A549 (cell line): ENCODE measurements around the gene MYO15A. TPM values are rescaled to one million over a fixed set of nuclear protein-coding genes. Genes with fewer than 3 reads are reported as not detected.

ENCODE experiments used
- ATAC-seq, 2 experiments: fragments of 200-7000 bp in 1 of 2; fragments of >200 bp in 1 of 2; cut with Nextera tagmentation in 1 of 2; cut with Tn5 transposase in 1 of 2; 3 replicates each; pipeline versions ENCODE4 v1.8.0 to v1.9.1; 2018 to 2020; ENCODE audit warnings: mild to moderate bottlenecking in 1 of 2, moderate library complexity in 1 of 2
- CTCF ChIA-PET: fragments of 300-600 bp; sonication (Branson Sonifier 250); formaldehyde crosslinking; extraction: SDS; loops from one replicate; lab custom pipeline; 2021; ENCODE audit warnings: antibody characterized with exemption, inconsistent platforms; lab: Yijun Ruan, JAX
- POLR2A ChIA-PET: fragments of 350-600 bp; formaldehyde crosslinking; extraction: SDS; loops from one replicate; lab custom pipeline; 2021; ENCODE audit warnings: antibody characterized with exemption, inconsistent platforms; lab: Yijun Ruan, JAX
- DNase-seq, 2 experiments: peaks; one replicate each; pipeline versions ENCODE4 v3.0.0 to v3.0.0-alpha.2; 2011 to 2016; ENCODE audit warnings: low read depth in 1 of 2, low spot score in 1 of 2
- FAIRE-seq: peaks from 2 replicates; lab custom pipeline; 2011; peaks lifted over from hg19 to GRCh38; lab: Jason Lieb, UNC
- H3K27ac ChIP-seq, 2 experiments: fragments of >200 bp; sonication (Bioruptor Twin); formaldehyde crosslinking; 3 replicates each; pipeline ENCODE4 v1.5.1; 2016 to 2017
- H3K4me1 ChIP-seq: fragments of >200 bp; sonication (Bioruptor Twin); formaldehyde crosslinking; 3 replicates; pipeline ENCODE4 v1.6.1; 2016
- H3K4me2 ChIP-seq: fragments of >200 bp; sonication (Bioruptor Twin); formaldehyde crosslinking; 3 replicates; pipeline ENCODE4 v1.6.1; 2016
- H3K4me3 ChIP-seq: fragments of >200 bp; sonication (Bioruptor Twin); formaldehyde crosslinking; 3 replicates; pipeline ENCODE4 v1.5.1; 2016
- H3K9me3 ChIP-seq: fragments of >200 bp; sonication (Bioruptor Twin); formaldehyde crosslinking; 3 replicates; pipeline ENCODE4 v1.6.1; 2016
- CBX8 ChIP-seq: fragments of 200-600 bp; sonication (generic); IDR thresholded peaks from 2 replicates; pipeline ENCODE4 v1.6.1; 2016
- CEBPB ChIP-seq, 2 experiments: fragments of >200 bp in 1 of 2; sonication (Bioruptor Twin) in 1 of 2; formaldehyde crosslinking in 1 of 2; IDR thresholded peaks; 2 replicates each; pipeline ENCODE4 v1.6.1; 2012 to 2016
- CHD2 ChIP-seq: fragments of 150-350 bp; IDR thresholded peaks from 2 replicates; pipeline ENCODE4 v1.6.1; 2014; ENCODE audit warnings: low read length; ENCODE audit not compliant: partially characterized antibody
- CHD4 ChIP-seq: fragments of 200-600 bp; sonication (generic); IDR thresholded peaks from 2 replicates; pipeline ENCODE4 v1.6.1; 2016; ENCODE audit warnings: antibody characterized with exemption, mild to moderate bottlenecking, borderline replicate concordance
- E2F6 ChIP-seq: IDR thresholded peaks from 2 replicates; pipeline ENCODE4 v1.6.1; 2012; ENCODE audit warnings: low read depth, borderline replicate concordance
- ELK1 ChIP-seq: fragments of 150-350 bp; IDR thresholded peaks from 2 replicates; pipeline ENCODE4 v1.6.1; 2014; ENCODE audit warnings: low read depth, mild to moderate bottlenecking, low read length
- ESRRA ChIP-seq: fragments of 150-350 bp; IDR thresholded peaks from 2 replicates; pipeline ENCODE4 v1.6.1; 2014; ENCODE audit warnings: mild to moderate bottlenecking, low read length, borderline replicate concordance
- HDAC2 ChIP-seq: fragments of 200-600 bp; sonication (generic); IDR thresholded peaks from 2 replicates; pipeline ENCODE4 v1.6.1; 2016
- HEYL ChIP-seq: fragments of 250-450 bp; sonication (Bioruptor Pico); IDR thresholded peaks from 2 replicates; pipeline ENCODE4 v1.8.0; 2021; ENCODE audit warnings: mild to moderate bottlenecking, moderate library complexity
- HOXB13 ChIP-seq: fragments of 250-450 bp; sonication (Bioruptor Pico); IDR thresholded peaks from 2 replicates; pipeline ENCODE4 v1.5.0; 2020; ENCODE audit warnings: low read depth, mild to moderate bottlenecking, moderate library complexity
- HOXB5 ChIP-seq: fragments of 250-450 bp; sonication (Bioruptor Pico); IDR thresholded peaks from 2 replicates; pipeline ENCODE4 v1.5.0; 2020; ENCODE audit warnings: mild to moderate bottlenecking, moderate library complexity
- JUN ChIP-seq, 2 experiments: fragments of >200 bp; sonication (Bioruptor Twin); formaldehyde crosslinking; IDR thresholded peaks; 2 replicates in 1 of 2; 3 replicates in 1 of 2; pipeline ENCODE4 v1.6.1; 2016 to 2017
- KDM1A ChIP-seq: fragments of 200-600 bp; sonication (generic); IDR thresholded peaks from 2 replicates; pipeline ENCODE4 v1.6.1; 2016; ENCODE audit warnings: low read depth, mild to moderate bottlenecking
- MAZ ChIP-seq: fragments of 150-350 bp; IDR thresholded peaks from 2 replicates; pipeline ENCODE4 v1.6.1; 2014; ENCODE audit warnings: antibody characterized with exemption, low read depth, low read length, borderline replicate concordance
- NR3C1 ChIP-seq: fragments of >200 bp; sonication (Bioruptor Twin); formaldehyde crosslinking; IDR thresholded peaks from 3 replicates; pipeline ENCODE4 v1.6.1; 2017
- PBX3 ChIP-seq: IDR thresholded peaks from 2 replicates; pipeline ENCODE4 v1.6.1; 2012
- SMC3 ChIP-seq: fragments of >200 bp; sonication (Bioruptor Twin); formaldehyde crosslinking; IDR thresholded peaks from 3 replicates; pipeline ENCODE4 v1.6.1; 2018; ENCODE audit warnings: inconsistent platforms
- TFCP2L1 ChIP-seq: fragments of 250-450 bp; sonication (Bioruptor Pico); IDR thresholded peaks from 2 replicates; pipeline ENCODE4 v1.5.0; 2021; ENCODE audit warnings: mild to moderate bottlenecking
- ZFP36 ChIP-seq: fragments of 450-650 bp; IDR thresholded peaks from 2 replicates; pipeline ENCODE4 v1.6.1; 2014; ENCODE audit warnings: borderline replicate concordance; ENCODE audit not compliant: partially characterized antibody
- ZNF302 ChIP-seq: fragments of 250-450 bp; sonication (Bioruptor Pico); IDR thresholded peaks from 2 replicates; pipeline ENCODE4 v1.9.0; 2021; ENCODE audit warnings: inconsistent platforms, mild to moderate bottlenecking, moderate library complexity
- WGBS: methylation state at CpG from one replicate; pipeline ENCODE4 v1.1.6; 2017; ENCODE audit errors: missing lambda C conversion rate; 5-methylcytosine and 5-hydroxymethylcytosine counted together
- polyA plus RNA-seq, 4 experiments: library from polyadenylated mRNA; depleted of rRNA in 3 of 4; stranded (reverse); fragments of >200 nt; fragmentation: RNase III in 1 of 4; extraction: RNeasy Plus Mini Kit Qiagen cat#74134 plus additional on column Dnase treatment in 1 of 4; gene quantifications; 2 replicates in 3 of 4; 3 replicates in 1 of 4; pipeline ENCODE4 v1.2.3, GENCODE V29; 2011 to 2017
- TF ChIP-seq, protein P1 (sequence below): fragments of 200-600 bp; sonication (generic); IDR thresholded peaks from 2 replicates; pipeline ENCODE4 v1.6.1; 2016; ENCODE audit warnings: antibody characterized with exemption, mild to moderate bottlenecking, moderate library complexity

Gene MYO15A
- polyA plus RNA-seq, 2 of the 4 experiments (the other 2 are of a cell fraction), result 0.22 to 0.26 TPM

GRCh38 chr17:18136357-18136756 is 27.8 kb downstream of the MYO15A start:
- no peak for DNase-seq
- Histone ChIP-seq H3K27ac (no peak overlapping the region), H3K4me1 (no peaks in the 10 kb centered on the region), H3K4me2 (no peak overlapping the region), H3K9me3 (no peaks in the 10 kb centered on the region), H3K4me3 (no peak overlapping the region)
- WGBS, result 72% methylated on average over 16 of the region's 19 CpGs
- no peak for ATAC-seq
- POLR2A ChIA-PET, result no interaction called here
- FAIRE-seq, result no peak
- CTCF ChIA-PET, result interaction anchor here (0.6 kb wide), 1 partner anchor 81 kb away, joined by 3 read pairs; no protein-coding TSS in a partner anchor
- TF ChIP-seq KDM1A (no peak), ZNF302 (no peak), NR3C1 (no peak), CBX8 (no peak), CEBPB (IDR thresholded peaks at IDR 0.05) (no peak), HOXB13 (CRISPR knock-in tag) (no peak), JUN (IDR thresholded peaks at IDR 0.05) (no peak), HDAC2 (no peak), MAZ (no peak), CHD4 (no peak), ZFP36 (no peak), CHD2 (no peak), ELK1 (no peak), E2F6 (no peak)
- TF ChIP-seq, protein P1, sequence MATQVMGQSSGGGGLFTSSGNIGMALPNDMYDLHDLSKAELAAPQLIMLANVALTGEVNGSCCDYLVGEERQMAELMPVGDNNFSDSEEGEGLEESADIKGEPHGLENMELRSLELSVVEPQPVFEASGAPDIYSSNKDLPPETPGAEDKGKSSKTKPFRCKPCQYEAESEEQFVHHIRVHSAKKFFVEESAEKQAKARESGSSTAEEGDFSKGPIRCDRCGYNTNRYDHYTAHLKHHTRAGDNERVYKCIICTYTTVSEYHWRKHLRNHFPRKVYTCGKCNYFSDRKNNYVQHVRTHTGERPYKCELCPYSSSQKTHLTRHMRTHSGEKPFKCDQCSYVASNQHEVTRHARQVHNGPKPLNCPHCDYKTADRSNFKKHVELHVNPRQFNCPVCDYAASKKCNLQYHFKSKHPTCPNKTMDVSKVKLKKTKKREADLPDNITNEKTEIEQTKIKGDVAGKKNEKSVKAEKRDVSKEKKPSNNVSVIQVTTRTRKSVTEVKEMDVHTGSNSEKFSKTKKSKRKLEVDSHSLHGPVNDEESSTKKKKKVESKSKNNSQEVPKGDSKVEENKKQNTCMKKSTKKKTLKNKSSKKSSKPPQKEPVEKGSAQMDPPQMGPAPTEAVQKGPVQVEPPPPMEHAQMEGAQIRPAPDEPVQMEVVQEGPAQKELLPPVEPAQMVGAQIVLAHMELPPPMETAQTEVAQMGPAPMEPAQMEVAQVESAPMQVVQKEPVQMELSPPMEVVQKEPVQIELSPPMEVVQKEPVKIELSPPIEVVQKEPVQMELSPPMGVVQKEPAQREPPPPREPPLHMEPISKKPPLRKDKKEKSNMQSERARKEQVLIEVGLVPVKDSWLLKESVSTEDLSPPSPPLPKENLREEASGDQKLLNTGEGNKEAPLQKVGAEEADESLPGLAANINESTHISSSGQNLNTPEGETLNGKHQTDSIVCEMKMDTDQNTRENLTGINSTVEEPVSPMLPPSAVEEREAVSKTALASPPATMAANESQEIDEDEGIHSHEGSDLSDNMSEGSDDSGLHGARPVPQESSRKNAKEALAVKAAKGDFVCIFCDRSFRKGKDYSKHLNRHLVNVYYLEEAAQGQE, result no peak

DNA sequence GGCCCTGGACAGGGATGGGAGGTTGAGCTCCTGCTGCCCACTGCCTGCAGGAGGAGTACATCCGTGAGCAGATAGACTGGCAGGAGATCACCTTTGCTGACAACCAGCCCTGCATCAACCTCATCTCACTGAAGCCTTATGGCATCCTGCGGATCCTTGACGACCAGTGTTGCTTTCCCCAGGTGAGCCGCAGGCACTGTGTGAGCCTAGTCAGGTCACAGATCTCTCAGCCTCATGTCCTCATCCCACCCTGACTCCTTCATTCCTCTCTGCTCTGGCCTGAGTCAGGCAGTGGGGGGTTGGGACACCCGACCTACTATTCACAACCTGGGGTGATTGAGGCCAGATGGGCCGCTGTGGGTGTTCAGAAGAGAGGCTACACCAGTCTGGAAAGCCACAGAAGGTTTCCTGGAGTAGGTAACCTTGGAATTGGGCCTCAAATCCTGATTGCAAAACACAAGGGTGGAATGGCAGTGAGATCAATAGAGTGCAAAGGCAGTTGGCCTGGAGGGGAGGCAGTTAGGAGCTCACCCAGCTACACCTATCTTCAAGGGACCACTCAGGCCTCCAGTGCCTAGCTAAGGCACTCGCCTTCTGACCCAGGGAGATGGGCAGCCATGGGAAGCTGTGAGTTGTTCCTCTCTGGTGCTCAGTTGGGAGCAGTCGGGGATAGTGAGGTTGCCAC is 29.7 kb downstream of the MYO15A start:
- POLR2A ChIA-PET, result no interaction called here

More for the DNA sequence above, 29.7 kb downstream of the MYO15A start:
- CTCF ChIA-PET, result interaction anchor here (0.7 to 6.5 kb wide), 7 partner anchors 9 to 247 kb away, joined by 3 to 67 read pairs (median 10); no protein-coding TSS in a partner anchor
- ATAC-seq (no peak), DNase-seq (no peak), FAIRE-seq (no peak)
- WGBS, result 74% methylated on average over 8 of the region's 8 CpGs
- Histone ChIP-seq H3K4me1 (no peaks in the 10 kb centered on the region), H3K27ac (no peak overlapping the region), H3K9me3 (no peaks in the 10 kb centered on the region), H3K4me2 (no peak overlapping the region), H3K4me3 (no peak overlapping the region)
- TF ChIP-seq PBX3 (no peak), TFCP2L1 (no peak), HEYL (no peak), HOXB5 (no peak), ESRRA (no peak), SMC3 (no peak)
